Gastroesophageal sphincter (tissue), 3 donors: ENCODE results near the gene FANCC.

ENCODE experiments used
- EP300 ChIP-seq: sonication (generic); formaldehyde crosslinking; IDR thresholded peaks from one replicate; pipeline ENCODE4 v1.6.1; 2017; ENCODE audit warnings: antibody characterized with exemption, mild to moderate bottlenecking
- POLR2A ChIP-seq, 2 donors: fragments of 450-650 bp; IDR thresholded peaks; one replicate each; pipeline ENCODE4 v1.6.1; 2017; ENCODE audit warnings: antibody characterized with exemption in 2 of 2, mild to moderate bottlenecking in 2 of 2, moderate library complexity in 1 of 2
- POLR2AphosphoS5 ChIP-seq: sonication (generic); formaldehyde crosslinking; IDR thresholded peaks from one replicate; pipeline ENCODE4 v1.6.1; 2017; ENCODE audit warnings: antibody characterized with exemption
- TF ChIP-seq, protein P1 (sequence below), 4 experiments: fragments of 200-600 bp in 2 of 4; fragments of 450-650 bp in 2 of 4; sonication (generic) in 1 of 4; IDR thresholded peaks; one replicate each; pipeline ENCODE4 v1.5.1; 2017 to 2019; ENCODE audit warnings: antibody characterized with exemption in 4 of 4, mild to moderate bottlenecking in 2 of 4, moderate library complexity in 2 of 4

DNA sequence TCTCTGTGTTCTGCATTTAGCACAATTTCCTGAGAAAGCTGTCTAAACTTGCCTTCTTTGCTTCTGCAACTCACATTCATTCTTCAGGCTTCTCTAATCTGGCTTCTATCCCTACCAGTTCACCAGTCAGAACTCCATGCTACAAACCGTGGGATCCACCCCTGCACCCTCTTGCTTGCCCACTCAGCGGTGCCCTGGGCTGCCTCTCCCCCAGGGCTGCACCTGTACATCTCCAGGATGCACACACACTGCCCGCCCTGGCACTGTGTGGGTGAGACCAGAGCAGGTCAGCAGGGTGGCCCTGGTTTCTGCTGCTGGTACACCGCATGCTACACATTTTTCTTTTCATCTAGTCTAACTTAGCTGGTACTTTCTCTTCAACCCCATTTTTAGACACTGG, 127.1 kb downstream of the FANCC start:
- no peak for TF ChIP-seq EP300
- TF ChIP-seq, protein P1, sequence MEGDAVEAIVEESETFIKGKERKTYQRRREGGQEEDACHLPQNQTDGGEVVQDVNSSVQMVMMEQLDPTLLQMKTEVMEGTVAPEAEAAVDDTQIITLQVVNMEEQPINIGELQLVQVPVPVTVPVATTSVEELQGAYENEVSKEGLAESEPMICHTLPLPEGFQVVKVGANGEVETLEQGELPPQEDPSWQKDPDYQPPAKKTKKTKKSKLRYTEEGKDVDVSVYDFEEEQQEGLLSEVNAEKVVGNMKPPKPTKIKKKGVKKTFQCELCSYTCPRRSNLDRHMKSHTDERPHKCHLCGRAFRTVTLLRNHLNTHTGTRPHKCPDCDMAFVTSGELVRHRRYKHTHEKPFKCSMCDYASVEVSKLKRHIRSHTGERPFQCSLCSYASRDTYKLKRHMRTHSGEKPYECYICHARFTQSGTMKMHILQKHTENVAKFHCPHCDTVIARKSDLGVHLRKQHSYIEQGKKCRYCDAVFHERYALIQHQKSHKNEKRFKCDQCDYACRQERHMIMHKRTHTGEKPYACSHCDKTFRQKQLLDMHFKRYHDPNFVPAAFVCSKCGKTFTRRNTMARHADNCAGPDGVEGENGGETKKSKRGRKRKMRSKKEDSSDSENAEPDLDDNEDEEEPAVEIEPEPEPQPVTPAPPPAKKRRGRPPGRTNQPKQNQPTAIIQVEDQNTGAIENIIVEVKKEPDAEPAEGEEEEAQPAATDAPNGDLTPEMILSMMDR (IDR thresholded peaks at IDR 0.05): no peak
- no peak for TF ChIP-seq POLR2A (IDR thresholded peaks at IDR 0.05)
- no peak for TF ChIP-seq POLR2AphosphoS5
